Measurements from ENCODE around the gene NRF1.
"Not testable (repeated sequence)": the region's sequence is repeated elsewhere in the genome, so short reads cannot be mapped to it uniquely, and the experiment has no call there.

Gene NRF1

DNA sequence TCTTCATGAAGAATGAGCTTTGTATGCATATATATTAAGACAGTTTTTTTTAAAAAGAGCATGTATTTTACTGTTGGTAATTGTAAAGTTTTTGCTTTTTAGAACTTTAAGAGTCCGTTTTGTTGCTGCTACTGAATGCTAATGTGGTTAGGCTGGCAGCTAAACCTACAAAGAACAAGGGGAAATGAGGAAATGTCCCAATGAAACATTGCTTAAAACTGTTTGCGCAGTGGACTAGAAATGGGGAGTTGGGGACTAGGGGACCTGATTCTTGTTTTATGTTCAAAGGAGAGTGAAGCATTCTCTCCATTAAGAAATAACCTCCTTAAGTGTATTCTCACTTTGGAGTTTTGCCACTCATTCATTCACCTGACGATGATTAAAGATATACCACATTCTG is 5.7 kb downstream of the NRF1 start:
- TF ChIP-seq POLR2A (IDR thresholded peaks at IDR 0.05; ENCODE audit: low read depth, low read length) (no peak), TAF1 (IDR thresholded peaks at IDR 0.05; ENCODE audit: low read depth, low read length) (no peak), POLR2AphosphoS5 (IDR thresholded peaks at IDR 0.05; ENCODE audit: low read depth, low read length) (no peak), PAX5 (IDR thresholded peaks at IDR 0.05; ENCODE audit: insufficient read depth, low read length, severe bottlenecking) (no peak), SPI1 (IDR thresholded peaks at IDR 0.05; ENCODE audit: low read depth, low read length) (no peak), POU2F2 (IDR thresholded peaks at IDR 0.05; ENCODE audit: low read depth, low read length) (no peak)
- no peak for DNase-seq (ENCODE audit: insufficient read length, low spot score)
- no peak for FAIRE-seq

DNA sequence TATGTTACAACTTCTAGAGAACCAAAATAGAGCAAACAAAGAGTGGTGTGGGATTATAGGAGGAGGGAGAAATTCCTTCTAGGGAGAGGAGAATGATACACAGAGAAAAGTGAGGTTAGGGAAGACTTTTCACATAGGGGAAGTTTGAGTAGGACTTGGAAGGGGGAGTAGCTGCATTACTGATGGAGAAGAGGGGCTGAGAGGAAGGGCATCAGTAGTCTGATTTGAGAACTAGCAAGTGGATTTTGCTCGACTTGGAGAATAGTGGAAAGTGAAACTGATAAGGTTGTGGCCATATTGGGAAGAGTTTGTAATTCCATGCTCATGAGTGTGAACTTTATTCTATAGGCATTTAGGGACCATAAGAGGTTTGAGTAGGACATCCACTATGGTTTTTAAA is 6.1 kb downstream of the NRF1 start:
- DNase-seq (ENCODE audit: insufficient read length, low spot score) (no peak), FAIRE-seq (no peak)
- TF ChIP-seq TAF1 (IDR thresholded peaks at IDR 0.05; ENCODE audit: low read depth, low read length) = no peak
- no peak for TF ChIP-seq POLR2AphosphoS5 (IDR thresholded peaks at IDR 0.05; ENCODE audit: low read depth, low read length)
- no peak for TF ChIP-seq SPI1 (IDR thresholded peaks at IDR 0.05; ENCODE audit: low read depth, low read length)
- TF ChIP-seq POLR2A (IDR thresholded peaks at IDR 0.05; ENCODE audit: low read depth, low read length) = no peak
- TF ChIP-seq PAX5 (IDR thresholded peaks at IDR 0.05; ENCODE audit: insufficient read depth, low read length, severe bottlenecking) = no peak
- no peak for TF ChIP-seq POU2F2 (IDR thresholded peaks at IDR 0.05; ENCODE audit: low read depth, low read length)

DNA sequence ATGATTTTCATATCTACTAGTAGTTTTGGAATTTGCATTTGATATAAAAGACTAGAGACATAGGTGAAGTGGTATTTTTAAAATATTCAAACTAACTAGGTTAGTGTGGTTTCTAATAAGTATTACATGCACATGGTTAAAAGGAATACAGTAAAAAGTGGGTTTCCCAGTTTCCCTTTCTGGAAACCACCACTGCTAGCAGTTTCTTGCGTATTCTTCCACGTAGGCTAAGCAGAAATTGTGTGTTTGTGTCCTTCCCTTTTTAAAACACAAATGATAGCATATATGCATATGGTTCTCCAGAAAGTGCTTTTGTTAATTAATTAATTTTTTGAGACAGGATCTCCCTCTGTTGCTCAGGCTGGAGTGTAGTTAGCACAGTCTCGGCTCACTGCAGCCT is 15.4 kb downstream of the NRF1 start:
- no peak for FAIRE-seq

GRCh38 chr7:129630341-129630740 is 18.8 kb downstream of the NRF1 start:
- FAIRE-seq (no peak), DNase-seq (ENCODE audit: insufficient read length, low spot score) (no peak)
- no peak for TF ChIP-seq PAX5 (IDR thresholded peaks at IDR 0.05; ENCODE audit: insufficient read depth, low read length, severe bottlenecking)

More for the DNA sequence above, 15.4 kb downstream of the NRF1 start:
- DNase-seq (ENCODE audit: insufficient read length, low spot score) = no peak
- TF ChIP-seq PAX5 (IDR thresholded peaks at IDR 0.05; ENCODE audit: insufficient read depth, low read length, severe bottlenecking) (no peak), POLR2A (IDR thresholded peaks at IDR 0.05; ENCODE audit: low read depth, low read length) (no peak), TAF1 (IDR thresholded peaks at IDR 0.05; ENCODE audit: low read depth, low read length) (no peak), POU2F2 (IDR thresholded peaks at IDR 0.05; ENCODE audit: low read depth, low read length) (no peak), SPI1 (IDR thresholded peaks at IDR 0.05; ENCODE audit: low read depth, low read length) (no peak), POLR2AphosphoS5 (IDR thresholded peaks at IDR 0.05; ENCODE audit: low read depth, low read length) (no peak)

- DNase-seq (ENCODE audit: insufficient read length, low spot score) (no peak), FAIRE-seq (no peak)
- TF ChIP-seq POU2F2 (IDR thresholded peaks at IDR 0.05; ENCODE audit: low read depth, low read length) (no peak), SPI1 (IDR thresholded peaks at IDR 0.05; ENCODE audit: low read depth, low read length) (no peak), TAF1 (IDR thresholded peaks at IDR 0.05; ENCODE audit: low read depth, low read length) (no peak), POLR2A (IDR thresholded peaks at IDR 0.05; ENCODE audit: low read depth, low read length) (no peak)
Observed at GRCh38 chr7:129634361-129635034, 23.0 kb downstream of the NRF1 start.

- TF ChIP-seq POLR2AphosphoS5 (IDR thresholded peaks at IDR 0.05; ENCODE audit: low read depth, low read length) (no peak), SPI1 (IDR thresholded peaks at IDR 0.05; ENCODE audit: low read depth, low read length) (no peak), POU2F2 (IDR thresholded peaks at IDR 0.05; ENCODE audit: low read depth, low read length) (no peak), POLR2A (IDR thresholded peaks at IDR 0.05; ENCODE audit: low read depth, low read length) (no peak), PAX5 (IDR thresholded peaks at IDR 0.05; ENCODE audit: insufficient read depth, low read length, severe bottlenecking) (no peak), TAF1 (IDR thresholded peaks at IDR 0.05; ENCODE audit: low read depth, low read length) (no peak)
- FAIRE-seq (peak; percentile 16), DNase-seq (ENCODE audit: insufficient read length, low spot score) (peak; percentile 18)
Observed at GRCh38 chr7:129635300-129636029, 23.9 kb downstream of the NRF1 start.

DNA sequence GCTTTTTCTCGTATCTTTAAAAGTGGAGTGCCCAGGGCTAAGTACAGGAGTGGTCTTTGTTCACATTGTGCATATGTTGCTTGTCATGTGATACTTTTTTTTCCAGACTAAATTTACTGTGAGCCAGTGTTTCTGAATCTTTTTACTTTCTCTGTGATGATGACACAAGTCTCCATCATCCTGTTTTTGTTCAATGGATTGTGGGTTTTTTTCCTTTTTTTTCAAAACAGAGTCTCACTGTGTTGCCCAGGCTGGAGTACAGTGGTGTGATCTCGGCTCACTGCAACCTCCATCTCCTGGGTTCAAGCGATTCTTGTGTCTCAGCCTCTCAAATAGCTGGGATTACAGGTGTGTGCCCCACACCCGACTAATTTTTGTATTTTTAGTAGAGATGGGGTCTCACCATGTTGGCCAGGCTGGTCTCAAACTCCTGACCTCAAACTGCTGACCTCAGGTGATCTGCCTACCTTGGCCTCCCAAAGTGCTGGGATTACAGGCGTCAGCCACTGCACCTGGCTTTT is 24.6 kb downstream of the NRF1 start:
- not testable (repeated sequence) for FAIRE-seq; DNase-seq (ENCODE audit: insufficient read length, low spot score)

- FAIRE-seq (no peak), DNase-seq (ENCODE audit: insufficient read length, low spot score) (no peak)
- no peak for TF ChIP-seq PAX5 (IDR thresholded peaks at IDR 0.05; ENCODE audit: insufficient read depth, low read length, severe bottlenecking)
- TF ChIP-seq POU2F2 (IDR thresholded peaks at IDR 0.05; ENCODE audit: low read depth, low read length) = no peak
- no peak for TF ChIP-seq TAF1 (IDR thresholded peaks at IDR 0.05; ENCODE audit: low read depth, low read length)
- TF ChIP-seq SPI1 (IDR thresholded peaks at IDR 0.05; ENCODE audit: low read depth, low read length) = no peak
- TF ChIP-seq POLR2A (IDR thresholded peaks at IDR 0.05; ENCODE audit: low read depth, low read length) = no peak
- TF ChIP-seq POLR2AphosphoS5 (IDR thresholded peaks at IDR 0.05; ENCODE audit: low read depth, low read length) = no peak
Observed at GRCh38 chr7:129636641-129637040, 25.1 kb downstream of the NRF1 start.

GRCh38 chr7:129640400-129640799 is 28.9 kb downstream of the NRF1 start:
- TF ChIP-seq PAX5 (IDR thresholded peaks at IDR 0.05; ENCODE audit: insufficient read depth, low read length, severe bottlenecking) (no peak), POLR2AphosphoS5 (IDR thresholded peaks at IDR 0.05; ENCODE audit: low read depth, low read length) (no peak), TAF1 (IDR thresholded peaks at IDR 0.05; ENCODE audit: low read depth, low read length) (no peak), POU2F2 (IDR thresholded peaks at IDR 0.05; ENCODE audit: low read depth, low read length) (no peak), SPI1 (IDR thresholded peaks at IDR 0.05; ENCODE audit: low read depth, low read length) (no peak), POLR2A (IDR thresholded peaks at IDR 0.05; ENCODE audit: low read depth, low read length) (no peak)
- no peak for FAIRE-seq
- no peak for DNase-seq (ENCODE audit: insufficient read length, low spot score)
